Measurements from ENCODE around the gene LDB2. TPM values are rescaled to one million over a fixed set of nuclear protein-coding genes. Genes with fewer than 3 reads are reported as not detected.

Gene LDB2
- total and polyA plus RNA-seq, 2 of the 8 experiments (the other 6 are each of a cell fraction or from before 2014, with no cell fraction given) = 57.0 to 140 TPM

GRCh38 chr4:16931339-16932305, 33.2 kb upstream of the LDB2 start:
- Histone ChIP-seq H3K4ac (replicated peaks; ENCODE audit: insufficient read length, low read depth, low read length) (no peak overlapping the region), H3K36me3 (ENCODE audit: control insufficient read depth in 2 of 4, insufficient read depth in 4 of 4, low read length in 3 of 4) (no peaks in the 10 kb centered on the region), H3K4me2 (ENCODE audit: insufficient read depth in 1 of 2, low read depth in 2 of 2, low read length in 2 of 2) (no peak overlapping the region), H3K18ac (ENCODE audit: extremely low read depth, low read length) (no peak overlapping the region), H2AFZ (ENCODE audit: low read length) (0 out of 2 replicates have a peak overlapping the region, but pooled peaks have one; percentile 50), H3K27me3 (replicated peaks in 1 of 4; ENCODE audit: control insufficient read depth in 3 of 4, extremely low read depth in 1 of 4, insufficient read depth in 3 of 4, low read length in 3 of 4) (no peaks in the 10 kb centered on the region; a peak in 1 of 7 replicates), H3K79me1 (ENCODE audit: low read depth, low read length) (no peaks in the 10 kb centered on the region), H3K4me3 (ENCODE audit: extremely low read depth in 1 of 4, insufficient read depth in 2 of 4, low read depth in 3 of 4, low read length in 4 of 4) (no peak overlapping the region), H3K9ac (replicated peaks in 1 of 4; ENCODE audit: extremely low read depth in 1 of 4, low read depth in 3 of 4, low read length in 3 of 4) (no peak overlapping the region), H3K4me1 (replicated peaks in 1 of 4; ENCODE audit: control insufficient read depth in 3 of 4, insufficient read depth in 4 of 4, low read length in 3 of 4) (peaks cover 0 to 4% (median 2%) of the 10 kb centered on the region in 4 experiments; a peak in 2 of 7 replicates), H3K23ac (ENCODE audit: insufficient read length) (no peak overlapping the region), H4K8ac (ENCODE audit: extremely low read depth, insufficient read depth, low read length) (no peak overlapping the region), H2BK20ac (ENCODE audit: low read length) (peak overlapping the region; percentile 94; the same call in 1 of the 2 replicates), H2BK120ac (replicated peaks; ENCODE audit: low read depth, low read length) (no peak overlapping the region), H3K9me3 (ENCODE audit: insufficient read depth in 2 of 2, low read depth in 1 of 2, low read length in 1 of 2) (no peaks in the 10 kb centered on the region), H3K56ac (replicated peaks; ENCODE audit: insufficient read length, low read depth, low read length) (no peak overlapping the region), H3K27ac (ENCODE audit: low read depth, low read length) (no peak overlapping the region), H2BK5ac (ENCODE audit: low read depth, low read length) (no peak overlapping the region; the same call in 1 of the 2 replicates), H3K14ac (ENCODE audit: insufficient read length) (no peak overlapping the region), H3K79me2 (ENCODE audit: control insufficient read depth in 1 of 2, insufficient read depth in 2 of 2, low read length in 2 of 2) (no peaks in the 10 kb centered on the region), H2AK5ac (ENCODE audit: low read depth, low read length) (no peak overlapping the region; the same call in 1 of the 2 replicates), H3K23me2 (ENCODE audit: low read depth, low read length) (no peaks in the 10 kb centered on the region), H4K91ac (replicated peaks; ENCODE audit: insufficient read length, low read length) (no peak overlapping the region), H2BK15ac (ENCODE audit: low read length) (0 out of 2 replicates have a peak overlapping the region, but pooled peaks have one; percentile 49), H2BK12ac (ENCODE audit: low read depth, low read length) (peak overlapping the region; percentile 29; the same call in 1 of the 2 replicates), H4K20me1 (replicated peaks in 1 of 2; ENCODE audit: control insufficient read depth in 1 of 2, insufficient read depth in 2 of 2, low read length in 2 of 2) (no peaks in the 10 kb centered on the region), H4K5ac (ENCODE audit: insufficient read length, low read depth, low read length) (no peak overlapping the region)
- DNase-seq (ENCODE audit: low read depth in 1 of 2, low spot score in 2 of 2) (peak in 1 of 2 experiments; percentile 35), FAIRE-seq (no peak)
- ChIA-PET POLR2A (ENCODE audit: partially characterized antibody) (interaction anchor here (2.2 kb wide), 1 partner anchor 15 kb away, joined by 5 read pairs; no protein-coding TSS in a partner anchor), CTCF (ENCODE audit: partially characterized antibody) (interaction anchor here (0.6 to 1.2 kb wide), 2 partner anchors 15 to 103 kb away, joined by 3 read pairs; no protein-coding TSS in a partner anchor)
- WGBS, 2 experiments (ENCODE audit: extremely low coverage in 1 of 2, insufficient coverage in 1 of 2, insufficient read length in 1 of 2, insufficient replicate concordance in 2 of 2, low coverage in 1 of 2, low lambda C conversion rate in 2 of 2, missing lambda C conversion rate in 1 of 2) = 83% methylated on average over 5 of the region's 5 CpGs; no CpG with 5 or more reads in 1 of the 2 experiments
- TF ChIP-seq SUZ12 (IDR thresholded peaks at IDR 0.05; ENCODE audit: low read length) (no peak), JUN (IDR thresholded peaks at IDR 0.05; ENCODE audit: low read depth, low read length) (no peak), POU5F1 (IDR thresholded peaks at IDR 0.05; ENCODE audit: low read depth, low read length) (no peak), BCL11A (IDR thresholded peaks at IDR 0.05; ENCODE audit: low read depth in 2 of 2, low read length in 2 of 2) (no peak), MAX (IDR thresholded peaks at IDR 0.05) (no peak), SAP30 (IDR thresholded peaks at IDR 0.05; ENCODE audit: insufficient read depth, insufficient replicate concordance, low read length) (no peak), CREB1 (IDR thresholded peaks at IDR 0.05) (no peak), HDAC2 (IDR thresholded peaks at IDR 0.05; ENCODE audit: borderline replicate concordance in 1 of 2, low read depth in 2 of 2, low read length in 2 of 2) (no peak), FOSL1 (IDR thresholded peaks at IDR 0.05; ENCODE audit: insufficient read depth, low read depth, low read length) (no peak)

Measured in H1 (cell line).